Measurements from ENCODE around the gene RASA2. TPM values are rescaled to one million over a fixed set of nuclear protein-coding genes. Genes with fewer than 3 reads are reported as not detected.

RASA2 gene
- total and polyA plus RNA-seq, 2 of the 8 experiments (the other 6 are each of a cell fraction or from before 2014, with no cell fraction given) = 3.5 to 15.9 TPM

- TF ChIP-seq SP2 (IDR thresholded peaks at IDR 0.05; ENCODE audit: low read length) = no peak
- no peak for TF ChIP-seq YY1 (IDR thresholded peaks at IDR 0.05; ENCODE audit: low read depth, low read length)
- no peak for TF ChIP-seq PHF8 (conservative IDR thresholded peaks at IDR 0.05; ENCODE audit: low read depth, low read length)
- no peak for TF ChIP-seq EGR1 (IDR thresholded peaks at IDR 0.05; ENCODE audit: borderline replicate concordance, low read depth, low read length)
These were observed 177.2 kb downstream of the RASA2 start for GRCh38 chr3:141663993-141664392.

More at GRCh38 chr3:141663993-141664392, 177.2 kb downstream of the RASA2 start:
- ChIA-PET CTCF (ENCODE audit: partially characterized antibody) (no interaction called here), POLR2A (ENCODE audit: partially characterized antibody) (interaction anchor here (0.6 kb wide), 1 partner anchor 68 kb away, joined by 3 read pairs; no protein-coding TSS in a partner anchor)
- no peak overlapping the region for H3K4ac ChIP-seq (replicated peaks; ENCODE audit: insufficient read length, low read depth, low read length)
- peaks cover 2 to 4% of the 10 kb centered on the region in 2 experiments; a peak in 2 of 4 replicates for H3K9me3 ChIP-seq (ENCODE audit: insufficient read depth in 2 of 2, low read depth in 1 of 2, low read length in 1 of 2)
- H4K5ac ChIP-seq (ENCODE audit: insufficient read length, low read depth, low read length) = no peak overlapping the region
- H3K4me2 ChIP-seq (ENCODE audit: insufficient read depth in 1 of 2, low read depth in 2 of 2, low read length in 2 of 2) = no peak overlapping the region
- no peak overlapping the region for H2AK5ac ChIP-seq (ENCODE audit: low read depth, low read length)
- WGBS, 2 experiments (ENCODE audit: extremely low coverage in 1 of 2, insufficient coverage in 1 of 2, insufficient read length in 1 of 2, insufficient replicate concordance in 2 of 2, low coverage in 1 of 2, low lambda C conversion rate in 2 of 2, missing lambda C conversion rate in 1 of 2) = 86% methylated on average over 8 of the region's 8 CpGs; no CpG with 5 or more reads in 1 of the 2 experiments
- H2BK15ac ChIP-seq (ENCODE audit: low read length) = no peak overlapping the region
- no peaks in the 10 kb centered on the region for H3K79me2 ChIP-seq (ENCODE audit: control insufficient read depth in 1 of 2, insufficient read depth in 2 of 2, low read length in 2 of 2)
- H2BK120ac ChIP-seq (replicated peaks; ENCODE audit: low read depth, low read length) = no peak overlapping the region
- no peak overlapping the region for H2BK5ac ChIP-seq (ENCODE audit: low read depth, low read length)
- H3K4me3 ChIP-seq (ENCODE audit: extremely low read depth in 1 of 4, insufficient read depth in 2 of 4, low read depth in 3 of 4, low read length in 4 of 4) = no peak overlapping the region
- no peak overlapping the region for H2BK20ac ChIP-seq (ENCODE audit: low read length)
- no peaks in the 10 kb centered on the region for H3K79me1 ChIP-seq (ENCODE audit: low read depth, low read length)
- no peaks in the 10 kb centered on the region for H4K20me1 ChIP-seq (replicated peaks in 1 of 2; ENCODE audit: control insufficient read depth in 1 of 2, insufficient read depth in 2 of 2, low read length in 2 of 2)
- H3K56ac ChIP-seq (replicated peaks; ENCODE audit: insufficient read length, low read depth, low read length) = no peak overlapping the region
- FAIRE-seq (no peak), DNase-seq (ENCODE audit: low read depth in 1 of 2, low spot score in 2 of 2) (no peak)
- no peak overlapping the region for H3K14ac ChIP-seq (ENCODE audit: insufficient read length)
- no peak overlapping the region for H3K18ac ChIP-seq (ENCODE audit: extremely low read depth, low read length)
- no peak overlapping the region for H4K8ac ChIP-seq (ENCODE audit: extremely low read depth, insufficient read depth, low read length)
- H3K27me3 ChIP-seq (replicated peaks in 1 of 4; ENCODE audit: control insufficient read depth in 3 of 4, extremely low read depth in 1 of 4, insufficient read depth in 3 of 4, low read length in 3 of 4) = peaks cover 0 to 23% (median 18%) of the 10 kb centered on the region in 4 experiments; a peak in 6 of 7 replicates
- no peak overlapping the region for H3K27ac ChIP-seq (ENCODE audit: low read depth, low read length)
- no peak overlapping the region for H2BK12ac ChIP-seq (ENCODE audit: low read depth, low read length)
- no peaks in the 10 kb centered on the region for H3K36me3 ChIP-seq (ENCODE audit: control insufficient read depth in 2 of 4, insufficient read depth in 4 of 4, low read length in 3 of 4)
- no peak overlapping the region for H4K91ac ChIP-seq (replicated peaks; ENCODE audit: insufficient read length, low read length)
- H2AFZ ChIP-seq (ENCODE audit: low read length) = no peak overlapping the region
- peaks cover 9% of the 10 kb centered on the region; the same call in 1 of the 2 replicates for H3K23me2 ChIP-seq (ENCODE audit: low read depth, low read length)
- H3K9ac ChIP-seq (replicated peaks in 1 of 4; ENCODE audit: extremely low read depth in 1 of 4, low read depth in 3 of 4, low read length in 3 of 4) = no peak overlapping the region
- H3K23ac ChIP-seq (ENCODE audit: insufficient read length) = no peak overlapping the region
- peaks cover 0 to 10% (median 3%) of the 10 kb centered on the region in 4 experiments; a peak in 4 of 7 replicates for H3K4me1 ChIP-seq (replicated peaks in 1 of 4; ENCODE audit: control insufficient read depth in 3 of 4, insufficient read depth in 4 of 4, low read length in 3 of 4)

Measured in H1 (cell line).